Measurements from ENCODE around the gene MAP1B. TPM values are rescaled to one million over a fixed set of nuclear protein-coding genes. Genes with fewer than 3 reads are reported as not detected.

The MAP1B gene
- total and polyA plus RNA-seq, 2 experiments from 2014 or later, result 82.4 to 115 TPM

DNA sequence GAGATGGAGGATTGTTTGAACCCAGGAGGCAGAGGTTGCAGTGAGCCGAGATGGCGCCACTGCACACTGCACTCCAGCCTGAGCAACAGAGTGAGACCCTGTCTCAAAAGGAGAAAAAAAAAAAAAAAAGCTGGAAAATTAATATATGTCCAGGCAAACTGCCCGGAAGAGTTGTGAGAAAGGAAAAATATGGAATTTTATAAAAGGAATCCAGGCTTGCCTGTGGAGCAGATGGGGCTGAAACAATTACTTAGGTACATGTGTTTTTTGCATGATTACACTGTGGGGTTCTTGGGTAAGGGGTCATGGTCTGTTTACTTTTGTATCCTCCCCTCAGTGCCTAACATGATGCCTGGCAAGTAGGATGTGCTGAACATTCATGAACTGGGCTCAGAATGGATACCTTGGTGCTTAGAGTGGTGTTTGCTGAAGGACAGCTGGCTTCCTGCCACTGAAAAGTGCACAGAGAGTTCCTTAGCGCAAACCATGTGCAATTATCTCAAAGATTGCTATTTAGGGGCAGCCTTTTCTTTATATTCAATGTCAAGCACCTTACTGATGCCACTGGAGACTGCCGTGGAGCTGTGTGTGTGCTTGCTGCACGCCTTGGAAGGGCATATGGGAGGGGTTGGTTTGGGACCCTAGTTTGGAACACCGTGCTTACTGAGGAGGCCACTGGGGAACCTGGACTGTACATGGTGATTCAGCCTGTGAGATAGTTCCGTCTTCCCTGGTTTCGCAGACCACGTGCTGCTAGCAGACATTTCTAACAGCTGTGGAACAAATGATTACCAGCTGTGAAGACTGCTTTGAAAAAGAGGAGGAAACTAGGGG, 78.4 kb downstream of the MAP1B start:
- Histone ChIP-seq H3K27ac (no peak overlapping the region), H3K9me2 (replicated peaks; ENCODE audit: insufficient read depth) (no peaks in the 10 kb centered on the region), H3K4me2 (no peak overlapping the region), H2AFZ (no peak overlapping the region), H3K4me3 (no peak overlapping the region), H4K20me1 (ENCODE audit: insufficient read depth, poor library complexity, severe bottlenecking) (no peaks in the 10 kb centered on the region), H3K36me3 (replicated peaks; ENCODE audit: insufficient read depth, low read depth) (no peaks in the 10 kb centered on the region), H3K9me3 (ENCODE audit: low read depth) (no peaks in the 10 kb centered on the region), H3K79me2 (no peaks in the 10 kb centered on the region), H3K27me3 (no peaks in the 10 kb centered on the region), H3K4me1 (ENCODE audit: insufficient read depth) (no peaks in the 10 kb centered on the region)
- TF ChIP-seq EZH2 (IDR thresholded peaks at IDR 0.05; ENCODE audit: borderline replicate concordance) (no peak), EZH2phosphoT487 (IDR thresholded peaks at IDR 0.05; ENCODE audit: low read depth, severe bottlenecking, unreplicated experiment) (no peak)
- TF ChIP-seq, protein P1, sequence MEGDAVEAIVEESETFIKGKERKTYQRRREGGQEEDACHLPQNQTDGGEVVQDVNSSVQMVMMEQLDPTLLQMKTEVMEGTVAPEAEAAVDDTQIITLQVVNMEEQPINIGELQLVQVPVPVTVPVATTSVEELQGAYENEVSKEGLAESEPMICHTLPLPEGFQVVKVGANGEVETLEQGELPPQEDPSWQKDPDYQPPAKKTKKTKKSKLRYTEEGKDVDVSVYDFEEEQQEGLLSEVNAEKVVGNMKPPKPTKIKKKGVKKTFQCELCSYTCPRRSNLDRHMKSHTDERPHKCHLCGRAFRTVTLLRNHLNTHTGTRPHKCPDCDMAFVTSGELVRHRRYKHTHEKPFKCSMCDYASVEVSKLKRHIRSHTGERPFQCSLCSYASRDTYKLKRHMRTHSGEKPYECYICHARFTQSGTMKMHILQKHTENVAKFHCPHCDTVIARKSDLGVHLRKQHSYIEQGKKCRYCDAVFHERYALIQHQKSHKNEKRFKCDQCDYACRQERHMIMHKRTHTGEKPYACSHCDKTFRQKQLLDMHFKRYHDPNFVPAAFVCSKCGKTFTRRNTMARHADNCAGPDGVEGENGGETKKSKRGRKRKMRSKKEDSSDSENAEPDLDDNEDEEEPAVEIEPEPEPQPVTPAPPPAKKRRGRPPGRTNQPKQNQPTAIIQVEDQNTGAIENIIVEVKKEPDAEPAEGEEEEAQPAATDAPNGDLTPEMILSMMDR (IDR thresholded peaks at IDR 0.05; ENCODE audit: poor library complexity), result no peak
- DNase-seq (ENCODE audit: low spot score), result no peak
- WGBS (ENCODE audit: low lambda C conversion rate, missing lambda C conversion rate), result 86% methylated on average over 10 of the region's 10 CpGs

DNA sequence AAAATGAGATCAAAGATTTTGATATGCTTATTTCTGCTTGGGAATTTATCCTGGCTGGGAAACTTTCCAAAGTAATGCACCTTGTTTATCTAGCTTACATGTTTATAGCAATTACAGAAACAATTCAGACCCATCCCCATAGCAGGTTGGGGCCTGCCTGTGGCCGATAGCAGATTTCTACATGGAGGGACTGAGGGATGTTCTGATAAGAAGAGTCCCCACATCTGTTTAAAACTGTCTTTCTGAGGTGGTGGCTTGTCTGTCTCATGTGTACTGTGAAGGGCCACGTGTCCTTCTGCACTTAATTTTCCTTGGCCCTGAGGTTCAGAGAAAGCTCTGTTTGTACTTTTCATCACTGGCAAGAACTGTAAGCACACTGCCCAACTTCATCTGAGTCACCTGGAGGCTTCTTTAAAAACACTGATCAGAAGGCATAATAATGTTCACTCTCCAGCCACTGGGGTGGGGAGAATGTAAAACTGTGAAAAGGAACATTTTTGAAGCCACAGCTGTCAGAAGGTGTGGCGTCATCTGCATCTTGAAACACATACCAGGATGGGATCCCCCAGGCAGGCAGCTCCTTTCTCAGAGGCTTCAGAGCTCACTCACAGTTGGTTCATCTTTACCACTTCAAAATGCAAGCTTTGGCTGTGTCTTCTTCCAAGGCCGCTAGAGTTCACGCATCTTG, 80.3 kb downstream of the MAP1B start:
- Histone ChIP-seq H3K27me3 (no peaks in the 10 kb centered on the region), H3K4me1 (ENCODE audit: insufficient read depth) (no peaks in the 10 kb centered on the region), H3K36me3 (replicated peaks; ENCODE audit: insufficient read depth, low read depth) (no peaks in the 10 kb centered on the region), H3K4me3 (no peak overlapping the region), H3K9me3 (ENCODE audit: low read depth) (no peaks in the 10 kb centered on the region), H3K4me2 (no peak overlapping the region), H4K20me1 (ENCODE audit: insufficient read depth, poor library complexity, severe bottlenecking) (no peaks in the 10 kb centered on the region), H3K9me2 (replicated peaks; ENCODE audit: insufficient read depth) (no peaks in the 10 kb centered on the region), H2AFZ (no peak overlapping the region), H3K27ac (no peak overlapping the region), H3K79me2 (no peaks in the 10 kb centered on the region)
- WGBS (ENCODE audit: low lambda C conversion rate, missing lambda C conversion rate), result 93% methylated on average over 5 of the region's 5 CpGs
- no peak for DNase-seq (ENCODE audit: low spot score)
- TF ChIP-seq EZH2 (IDR thresholded peaks at IDR 0.05; ENCODE audit: borderline replicate concordance) (no peak), EZH2phosphoT487 (IDR thresholded peaks at IDR 0.05; ENCODE audit: low read depth, severe bottlenecking, unreplicated experiment) (no peak)
- TF ChIP-seq, protein P1 (IDR thresholded peaks at IDR 0.05; ENCODE audit: poor library complexity), result no peak

DNA sequence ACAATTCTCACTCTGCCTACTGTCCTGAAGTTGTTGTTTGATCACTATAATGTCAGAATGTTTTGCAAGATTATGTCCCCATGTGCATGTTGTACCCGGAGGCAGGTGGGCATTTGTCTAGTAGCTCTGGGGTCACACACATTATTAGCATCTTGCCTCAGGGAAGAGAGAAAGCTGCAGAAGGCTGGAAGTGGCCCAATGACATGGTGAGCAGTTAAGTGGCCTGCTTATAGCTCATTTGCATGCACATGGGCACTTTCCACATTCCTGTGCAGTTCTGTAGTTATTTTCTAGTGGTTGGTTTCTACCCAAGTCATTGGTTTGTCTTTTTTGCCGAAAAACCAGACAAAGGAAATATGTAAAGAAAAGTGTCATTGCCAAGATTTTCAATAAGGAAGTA, 80.9 kb downstream of the MAP1B start:
- WGBS (ENCODE audit: low lambda C conversion rate, missing lambda C conversion rate), result 96% methylated on average over 2 of the region's 2 CpGs
- TF ChIP-seq, protein P1 (IDR thresholded peaks at IDR 0.05; ENCODE audit: poor library complexity), result no peak
- TF ChIP-seq EZH2 (IDR thresholded peaks at IDR 0.05; ENCODE audit: borderline replicate concordance) (no peak), EZH2phosphoT487 (IDR thresholded peaks at IDR 0.05; ENCODE audit: low read depth, severe bottlenecking, unreplicated experiment) (no peak)
- Histone ChIP-seq H3K4me3 (no peak overlapping the region), H2AFZ (no peak overlapping the region), H4K20me1 (ENCODE audit: insufficient read depth, poor library complexity, severe bottlenecking) (no peaks in the 10 kb centered on the region), H3K36me3 (replicated peaks; ENCODE audit: insufficient read depth, low read depth) (no peaks in the 10 kb centered on the region), H3K27me3 (no peaks in the 10 kb centered on the region), H3K9me2 (replicated peaks; ENCODE audit: insufficient read depth) (no peaks in the 10 kb centered on the region), H3K4me2 (no peak overlapping the region), H3K4me1 (ENCODE audit: insufficient read depth) (no peaks in the 10 kb centered on the region), H3K79me2 (no peaks in the 10 kb centered on the region), H3K9me3 (ENCODE audit: low read depth) (no peaks in the 10 kb centered on the region), H3K27ac (no peak overlapping the region)
- DNase-seq (ENCODE audit: low spot score), result no peak

Data from hepatocyte (in vitro differentiated cells).